Mesendoderm (in vitro differentiated cells): ENCODE measurements around the gene ERGIC2.
A peak's percentile ranks its signal among the peaks of the same experiment; 100 is the strongest.

Experiments
- DNase-seq: peaks from one replicate; pipeline ENCODE4 v3.0.0; 2013
- H2AK5ac ChIP-seq: 2 replicates; pipeline ENCODE4 v1.6.1; 2013; ENCODE audit warnings: low read length, inconsistent platforms
- H2BK120ac ChIP-seq: 2 replicates; pipeline ENCODE4 v1.6.1; 2013; ENCODE audit warnings: low read depth, mild to moderate bottlenecking, low read length, moderate library complexity, mixed read lengths
- H2BK15ac ChIP-seq: replicated peaks from 2 replicates; pipeline ENCODE4 v1.6.1; 2013; ENCODE audit warnings: low read depth, mild to moderate bottlenecking, moderate library complexity
- H2BK5ac ChIP-seq: 2 replicates; pipeline ENCODE4 v1.6.1; 2013; ENCODE audit warnings: low read length, inconsistent platforms
- H3K18ac ChIP-seq: 2 replicates; pipeline ENCODE4 v1.6.1; 2013; ENCODE audit warnings: mild to moderate bottlenecking, low read length, mixed read lengths
- H3K23ac ChIP-seq: one replicate; pipeline ENCODE4 v1.6.1; 2013; ENCODE audit warnings: low read length
- H3K27ac ChIP-seq: 2 replicates; pipeline ENCODE4 v1.5.1; 2013; ENCODE audit warnings: low read depth, mild to moderate bottlenecking, inconsistent platforms, low read length, moderate library complexity
- H3K27me3 ChIP-seq: 2 replicates; pipeline ENCODE4 v1.6.1; 2013; ENCODE audit warnings: low read length, control low read depth, mild to moderate bottlenecking, inconsistent platforms; ENCODE audit not compliant: insufficient read depth, poor library complexity
- H3K36me3 ChIP-seq: 2 replicates; pipeline ENCODE4 v1.6.1; 2013; ENCODE audit warnings: low read length, inconsistent platforms; ENCODE audit not compliant: control insufficient read depth, insufficient read depth
- H3K4ac ChIP-seq: one replicate; pipeline ENCODE4 v1.6.1; 2013; ENCODE audit warnings: low read depth, mild to moderate bottlenecking, low read length, moderate library complexity
- H3K4me1 ChIP-seq: 2 replicates; pipeline ENCODE4 v1.6.1; 2013; ENCODE audit warnings: low read depth, low read length, inconsistent platforms; ENCODE audit not compliant: control insufficient read depth
- H3K4me2 ChIP-seq: 2 replicates; pipeline ENCODE4 v1.6.1; 2013; ENCODE audit warnings: low read length
- H3K4me3 ChIP-seq: 2 replicates; pipeline ENCODE4 v1.5.1; 2013; ENCODE audit warnings: mild to moderate bottlenecking, low read length
- H3K56ac ChIP-seq: one replicate; pipeline ENCODE4 v1.6.1; 2013; ENCODE audit warnings: low read length
- H3K79me1 ChIP-seq: 2 replicates; pipeline ENCODE4 v1.6.1; 2013; ENCODE audit warnings: low read length, inconsistent platforms
- H3K79me2 ChIP-seq: 2 replicates; pipeline ENCODE4 v1.6.1; 2013; ENCODE audit warnings: mild to moderate bottlenecking, low read length; ENCODE audit not compliant: control insufficient read depth, insufficient read depth
- H3K9ac ChIP-seq: 2 replicates; pipeline ENCODE4 v1.6.1; 2013; ENCODE audit warnings: low read length, inconsistent platforms
- H4K5ac ChIP-seq: one replicate; pipeline ENCODE4 v1.6.1; 2013; ENCODE audit warnings: low read length
- H4K8ac ChIP-seq: one replicate; pipeline ENCODE4 v1.6.1; 2013; ENCODE audit warnings: low read depth, mild to moderate bottlenecking, control low read depth, low read length, moderate library complexity
- WGBS: extraction: QIAGEN DNeasy Blood & Tissue Kit; methylation state at CpG from one replicate; pipeline ENCODE4 v1.1.7; 2013; ENCODE audit warnings: low lambda C conversion rate, missing lambda C conversion rate; ENCODE audit not compliant: insufficient coverage; ENCODE audit errors: extremely low coverage; 5-methylcytosine and 5-hydroxymethylcytosine counted together

The ERGIC2 gene

DNA sequence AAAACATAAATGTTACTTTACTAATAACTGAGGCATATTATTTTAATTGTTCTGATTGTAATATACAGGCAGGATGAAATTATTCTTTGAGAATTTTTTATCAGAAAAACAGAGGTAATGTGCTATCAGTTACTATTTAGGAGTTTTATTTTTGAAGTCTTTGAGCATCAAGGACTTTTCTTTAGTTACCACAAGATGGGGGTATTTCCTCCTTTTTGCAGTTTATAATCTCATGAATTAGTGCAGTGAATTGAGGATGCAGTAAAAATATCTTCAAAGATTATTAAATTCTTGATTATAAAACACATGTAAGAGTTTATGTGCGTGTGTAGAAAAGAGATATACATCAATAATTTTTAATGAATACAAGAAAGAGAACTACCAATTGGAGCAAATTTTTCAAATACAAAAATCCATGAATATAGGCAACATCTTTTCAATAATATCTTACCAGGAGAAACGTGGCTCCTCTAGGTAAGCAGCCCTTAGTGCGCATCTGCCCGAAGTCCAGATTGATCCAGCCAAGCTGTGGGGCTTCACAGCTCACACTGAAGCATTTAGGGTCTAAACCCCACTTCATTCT is 71.6 kb downstream of the ERGIC2 start:
- no CpG with 5 or more reads among the region's 4 CpGs for WGBS
- peak; percentile 20 for DNase-seq

GRCh38 chr12:29306682-29307081 is 74.3 kb downstream of the ERGIC2 start:
- no CpG with 5 or more reads among the region's 2 CpGs for WGBS

More for the DNA sequence above, 71.6 kb downstream of the ERGIC2 start:
- Histone ChIP-seq H3K23ac (no peak overlapping the region), H3K79me1 (no peaks in the 10 kb centered on the region), H4K5ac (no peak overlapping the region), H3K4me1 (no peaks in the 10 kb centered on the region), H3K9ac (no peak overlapping the region), H3K27me3 (no peaks in the 10 kb centered on the region), H3K27ac (no peak overlapping the region), H3K18ac (no peak overlapping the region), H2BK120ac (no peak overlapping the region), H3K36me3 (no peaks in the 10 kb centered on the region), H2BK15ac (no peak overlapping the region), H3K4me2 (no peak overlapping the region), H3K4ac (no peak overlapping the region), H2AK5ac (no peak overlapping the region), H3K4me3 (no peak overlapping the region), H4K8ac (no peak overlapping the region), H3K79me2 (no peaks in the 10 kb centered on the region), H3K56ac (no peak overlapping the region), H2BK5ac (no peak overlapping the region)

DNA sequence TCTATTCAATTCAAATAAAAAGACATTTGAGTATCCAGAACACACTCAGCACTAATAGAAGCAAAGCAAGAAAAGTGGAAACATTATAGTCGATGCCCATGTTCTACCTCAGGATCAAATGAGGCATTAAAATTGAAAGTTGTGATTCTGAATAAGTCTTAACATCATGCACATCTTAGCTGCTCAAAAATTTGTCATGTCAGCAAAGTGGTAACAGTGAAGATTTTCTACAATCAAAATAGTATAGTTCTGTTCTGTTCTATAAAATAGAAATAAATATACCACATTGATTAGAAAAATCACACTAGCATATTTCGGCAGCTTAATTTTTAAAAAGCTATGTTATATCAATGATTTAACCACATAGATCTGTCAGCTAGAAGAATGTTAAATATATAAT is 74.7 kb downstream of the ERGIC2 start:
- Histone ChIP-seq H4K5ac (no peak overlapping the region), H3K27me3 (no peaks in the 10 kb centered on the region), H3K56ac (no peak overlapping the region), H3K4me3 (no peak overlapping the region), H2BK120ac (no peak overlapping the region), H2AK5ac (no peak overlapping the region), H3K4me1 (peaks cover 2% of the 10 kb centered on the region), H3K27ac (no peak overlapping the region), H2BK15ac (no peak overlapping the region), H3K36me3 (no peaks in the 10 kb centered on the region), H3K23ac (no peak overlapping the region), H3K79me1 (no peaks in the 10 kb centered on the region), H3K18ac (no peak overlapping the region), H3K4ac (no peak overlapping the region), H3K79me2 (no peaks in the 10 kb centered on the region), H2BK5ac (no peak overlapping the region), H3K4me2 (no peak overlapping the region), H4K8ac (no peak overlapping the region), H3K9ac (no peak overlapping the region)
- no CpG with 5 or more reads among the region's 2 CpGs for whole genome bisulfite sequencing
- no peak for DNase-seq

More at GRCh38 chr12:29306682-29307081, 74.3 kb downstream of the ERGIC2 start:
- Histone ChIP-seq H3K18ac (no peak overlapping the region), H3K4me3 (no peak overlapping the region), H2BK15ac (no peak overlapping the region), H3K4me1 (peaks cover 2% of the 10 kb centered on the region), H3K27me3 (no peaks in the 10 kb centered on the region), H3K9ac (no peak overlapping the region), H3K56ac (no peak overlapping the region), H3K79me2 (no peaks in the 10 kb centered on the region), H4K5ac (no peak overlapping the region), H3K79me1 (no peaks in the 10 kb centered on the region), H2BK5ac (no peak overlapping the region), H2AK5ac (no peak overlapping the region), H2BK120ac (no peak overlapping the region), H3K27ac (no peak overlapping the region), H3K4me2 (no peak overlapping the region), H4K8ac (no peak overlapping the region), H3K23ac (no peak overlapping the region), H3K36me3 (no peaks in the 10 kb centered on the region), H3K4ac (no peak overlapping the region)
- DNase-seq: no peak

- H2BK15ac ChIP-seq: no peak overlapping the region
- no peak overlapping the region for H4K8ac ChIP-seq
- H2BK120ac ChIP-seq: no peak overlapping the region
- H3K56ac ChIP-seq: no peak overlapping the region
- H3K4me3 ChIP-seq: no peak overlapping the region
- no peak overlapping the region for H2BK5ac ChIP-seq
- no peaks in the 10 kb centered on the region for H3K36me3 ChIP-seq
- H3K27ac ChIP-seq: no peak overlapping the region
- no peaks in the 10 kb centered on the region for H3K27me3 ChIP-seq
- H4K5ac ChIP-seq: no peak overlapping the region
- no peaks in the 10 kb centered on the region for H3K79me1 ChIP-seq
- H3K18ac ChIP-seq: no peak overlapping the region
- DNase-seq: no peak
- peaks cover 2% of the 10 kb centered on the region for H3K4me1 ChIP-seq
- no peak overlapping the region for H3K4ac ChIP-seq
- no peak overlapping the region for H2AK5ac ChIP-seq
- no peak overlapping the region for H3K4me2 ChIP-seq
- H3K23ac ChIP-seq: no peak overlapping the region
- H3K79me2 ChIP-seq: no peaks in the 10 kb centered on the region
- no peak overlapping the region for H3K9ac ChIP-seq
Measured at GRCh38 chr12:29304388-29304787, 76.6 kb downstream of the ERGIC2 start.

GRCh38 chr12:29301114-29301513 is 79.9 kb downstream of the ERGIC2 start:
- no peak for DNase-seq

GRCh38 chr12:29299633-29300032 is 81.3 kb downstream of the ERGIC2 start:
- Histone ChIP-seq H3K36me3 (no peaks in the 10 kb centered on the region), H3K56ac (no peak overlapping the region), H2BK5ac (no peak overlapping the region), H3K27ac (no peak overlapping the region), H3K27me3 (no peaks in the 10 kb centered on the region), H3K4ac (no peak overlapping the region), H3K4me2 (no peak overlapping the region), H3K4me3 (no peak overlapping the region), H3K18ac (no peak overlapping the region), H3K79me1 (no peaks in the 10 kb centered on the region), H4K8ac (no peak overlapping the region), H3K4me1 (peaks cover 2% of the 10 kb centered on the region), H2BK120ac (no peak overlapping the region), H4K5ac (no peak overlapping the region), H3K23ac (no peak overlapping the region), H3K79me2 (no peaks in the 10 kb centered on the region), H2AK5ac (no peak overlapping the region), H2BK15ac (no peak overlapping the region), H3K9ac (no peak overlapping the region)
- no CpG with 5 or more reads among the region's 2 CpGs for WGBS
- DNase-seq: no peak

More at GRCh38 chr12:29301114-29301513, 79.9 kb downstream of the ERGIC2 start:
- no peaks in the 10 kb centered on the region for H3K36me3 ChIP-seq
- H4K8ac ChIP-seq: no peak overlapping the region
- H2AK5ac ChIP-seq: no peak overlapping the region
- H3K9ac ChIP-seq: no peak overlapping the region
- H3K18ac ChIP-seq: no peak overlapping the region
- no peaks in the 10 kb centered on the region for H3K79me2 ChIP-seq
- H3K27ac ChIP-seq: no peak overlapping the region
- no peak overlapping the region for H2BK5ac ChIP-seq
- no peak overlapping the region for H2BK120ac ChIP-seq
- H3K4ac ChIP-seq: no peak overlapping the region
- H2BK15ac ChIP-seq: no peak overlapping the region
- no peak overlapping the region for H3K4me2 ChIP-seq
- no peak overlapping the region for H3K56ac ChIP-seq
- no peak overlapping the region for H4K5ac ChIP-seq
- no peak overlapping the region for H3K23ac ChIP-seq
- no peaks in the 10 kb centered on the region for H3K27me3 ChIP-seq
- peaks cover 2% of the 10 kb centered on the region for H3K4me1 ChIP-seq
- no CpG with 5 or more reads among the region's 3 CpGs for WGBS
- no peaks in the 10 kb centered on the region for H3K79me1 ChIP-seq
- H3K4me3 ChIP-seq: no peak overlapping the region
